ENCODE measurements around the gene THSD8.
A peak's percentile ranks its signal among the peaks of the same experiment; 100 is the strongest.

The THSD8 gene

DNA sequence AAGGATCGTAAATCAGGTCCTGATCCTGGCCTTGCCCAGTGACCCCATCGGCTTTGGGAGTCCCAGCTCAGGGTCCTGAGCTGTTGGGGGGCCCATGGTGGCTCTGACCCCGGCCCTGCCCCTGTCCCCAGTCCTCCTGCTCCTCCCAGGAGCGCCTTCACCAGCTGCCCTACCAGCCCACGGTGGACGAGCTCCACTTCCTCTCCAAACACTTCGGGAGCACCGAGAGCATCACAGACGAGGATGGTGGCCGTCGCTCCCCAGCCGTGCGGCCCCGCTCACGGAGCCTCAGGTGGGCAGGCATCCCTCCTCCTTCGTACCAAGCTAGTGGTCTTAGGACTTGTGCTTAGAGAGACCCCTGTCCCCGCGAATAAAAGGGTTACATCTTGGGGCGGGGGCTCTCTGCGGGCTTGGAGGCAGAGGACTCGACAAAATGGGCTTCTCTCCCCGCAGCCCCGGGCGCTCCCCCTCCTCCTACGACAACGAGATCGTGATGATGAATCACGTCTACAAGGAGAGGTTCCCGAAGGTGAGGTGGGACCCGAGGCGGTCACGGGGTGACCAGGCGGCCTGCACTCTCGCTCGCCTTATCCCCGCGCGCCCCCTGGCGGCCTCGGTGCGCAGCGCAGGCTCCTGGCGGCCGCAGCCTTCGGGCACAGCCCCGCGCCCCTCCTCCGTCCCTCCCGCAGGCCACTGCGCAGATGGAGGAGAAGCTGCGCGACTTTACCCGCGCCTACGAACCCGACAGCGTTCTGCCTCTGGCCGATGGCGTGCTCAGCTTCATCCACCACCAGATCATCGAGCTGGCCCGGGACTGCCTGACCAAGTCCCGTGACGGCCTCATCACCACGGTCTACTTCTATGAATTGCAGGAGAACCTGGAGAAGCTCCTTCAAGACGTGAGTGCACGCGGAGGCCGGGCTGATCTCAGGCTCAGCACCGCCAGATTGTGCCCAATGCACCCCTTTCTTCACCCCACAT is 45.6 kb downstream of the THSD8 start (continued):
- TF ChIP-seq, protein P1, sequence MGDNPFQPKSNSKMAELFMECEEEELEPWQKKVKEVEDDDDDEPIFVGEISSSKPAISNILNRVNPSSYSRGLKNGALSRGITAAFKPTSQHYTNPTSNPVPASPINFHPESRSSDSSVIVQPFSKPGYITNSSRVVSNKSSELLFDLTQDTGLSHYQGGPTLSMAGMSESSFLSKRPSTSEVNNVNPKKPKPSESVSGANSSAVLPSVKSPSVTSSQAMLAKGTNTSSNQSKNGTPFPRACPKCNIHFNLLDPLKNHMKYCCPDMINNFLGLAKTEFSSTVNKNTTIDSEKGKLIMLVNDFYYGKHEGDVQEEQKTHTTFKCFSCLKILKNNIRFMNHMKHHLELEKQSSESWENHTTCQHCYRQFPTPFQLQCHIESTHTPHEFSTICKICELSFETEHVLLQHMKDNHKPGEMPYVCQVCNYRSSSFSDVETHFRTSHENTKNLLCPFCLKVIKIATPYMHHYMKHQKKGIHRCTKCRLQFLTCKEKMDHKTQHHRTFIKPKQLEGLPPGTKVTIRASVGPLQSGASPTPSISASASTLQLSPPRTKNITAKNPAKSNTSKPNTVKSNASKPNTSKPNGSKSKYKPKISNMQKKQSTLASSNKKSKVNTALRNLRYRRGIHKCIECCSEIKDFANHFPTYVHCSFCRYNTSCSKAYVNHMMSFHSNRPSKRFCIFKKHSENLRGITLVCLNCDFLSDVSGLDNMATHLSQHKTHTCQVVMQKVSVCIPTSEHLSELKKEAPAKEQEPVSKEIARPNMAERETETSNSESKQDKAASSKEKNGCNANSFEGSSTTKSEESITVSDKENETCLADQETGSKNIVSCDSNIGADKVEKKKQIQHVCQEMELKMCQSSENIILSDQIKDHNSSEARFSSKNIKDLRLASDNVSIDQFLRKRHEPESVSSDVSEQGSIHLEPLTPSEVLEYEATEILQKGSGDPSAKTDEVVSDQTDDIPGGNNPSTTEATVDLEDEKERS (tag by site-specific recombination; IDR thresholded peaks at IDR 0.05) = no peak
- TF ChIP-seq ZSCAN23 (tag by site-specific recombination; IDR thresholded peaks at IDR 0.05) (no peak), ZNF354C (tag by site-specific recombination; IDR thresholded peaks at IDR 0.05; ENCODE audit: borderline replicate concordance, low read depth) (no peak), ZNF571 (tag by site-specific recombination; IDR thresholded peaks at IDR 0.05) (no peak), ZNF585B (tag by site-specific recombination; IDR thresholded peaks at IDR 0.05) (no peak), ZNF16 (tag by site-specific recombination; IDR thresholded peaks at IDR 0.05; ENCODE audit: low read depth) (no peak), ZNF561 (tag by site-specific recombination; IDR thresholded peaks at IDR 0.05; ENCODE audit: borderline replicate concordance) (peak; percentile 63; the same call in 1 of the 2 replicates), ZNF768 (tag by site-specific recombination; IDR thresholded peaks at IDR 0.05) (no peak), ZSCAN16 (tag by site-specific recombination; IDR thresholded peaks at IDR 0.05) (no peak), ZFP3 (tag by site-specific recombination; IDR thresholded peaks at IDR 0.05; ENCODE audit: low read depth) (no peak), ZNF350 (tag by site-specific recombination; IDR thresholded peaks at IDR 0.05) (no peak), GLI2 (tag by site-specific recombination; IDR thresholded peaks at IDR 0.05; ENCODE audit: borderline replicate concordance, low read depth) (no peak), ZNF555 (tag by site-specific recombination; conservative IDR thresholded peaks at IDR 0.05) (no peak), ZNF670 (tag by site-specific recombination; IDR thresholded peaks at IDR 0.05; ENCODE audit: low read depth) (no peak), ZNF610 (tag by site-specific recombination; IDR thresholded peaks at IDR 0.05; ENCODE audit: borderline replicate concordance) (no peak)
- TF ChIP-seq, protein P2, sequence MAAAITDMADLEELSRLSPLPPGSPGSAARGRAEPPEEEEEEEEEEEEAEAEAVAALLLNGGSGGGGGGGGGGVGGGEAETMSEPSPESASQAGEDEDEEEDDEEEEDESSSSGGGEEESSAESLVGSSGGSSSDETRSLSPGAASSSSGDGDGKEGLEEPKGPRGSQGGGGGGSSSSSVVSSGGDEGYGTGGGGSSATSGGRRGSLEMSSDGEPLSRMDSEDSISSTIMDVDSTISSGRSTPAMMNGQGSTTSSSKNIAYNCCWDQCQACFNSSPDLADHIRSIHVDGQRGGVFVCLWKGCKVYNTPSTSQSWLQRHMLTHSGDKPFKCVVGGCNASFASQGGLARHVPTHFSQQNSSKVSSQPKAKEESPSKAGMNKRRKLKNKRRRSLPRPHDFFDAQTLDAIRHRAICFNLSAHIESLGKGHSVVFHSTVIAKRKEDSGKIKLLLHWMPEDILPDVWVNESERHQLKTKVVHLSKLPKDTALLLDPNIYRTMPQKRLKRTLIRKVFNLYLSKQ (tag by site-specific recombination; IDR thresholded peaks at IDR 0.05; ENCODE audit: borderline replicate concordance) = no peak
- TF ChIP-seq, protein P3, sequence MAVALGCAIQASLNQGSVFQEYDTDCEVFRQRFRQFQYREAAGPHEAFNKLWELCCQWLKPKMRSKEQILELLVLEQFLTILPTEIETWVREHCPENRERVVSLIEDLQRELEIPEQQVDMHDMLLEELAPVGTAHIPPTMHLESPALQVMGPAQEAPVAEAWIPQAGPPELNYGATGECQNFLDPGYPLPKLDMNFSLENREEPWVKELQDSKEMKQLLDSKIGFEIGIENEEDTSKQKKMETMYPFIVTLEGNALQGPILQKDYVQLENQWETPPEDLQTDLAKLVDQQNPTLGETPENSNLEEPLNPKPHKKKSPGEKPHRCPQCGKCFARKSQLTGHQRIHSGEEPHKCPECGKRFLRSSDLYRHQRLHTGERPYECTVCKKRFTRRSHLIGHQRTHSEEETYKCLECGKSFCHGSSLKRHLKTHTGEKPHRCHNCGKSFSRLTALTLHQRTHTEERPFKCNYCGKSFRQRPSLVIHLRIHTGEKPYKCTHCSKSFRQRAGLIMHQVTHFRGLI (tag by site-specific recombination; IDR thresholded peaks at IDR 0.05) = no peak
- TF ChIP-seq, protein P4, sequence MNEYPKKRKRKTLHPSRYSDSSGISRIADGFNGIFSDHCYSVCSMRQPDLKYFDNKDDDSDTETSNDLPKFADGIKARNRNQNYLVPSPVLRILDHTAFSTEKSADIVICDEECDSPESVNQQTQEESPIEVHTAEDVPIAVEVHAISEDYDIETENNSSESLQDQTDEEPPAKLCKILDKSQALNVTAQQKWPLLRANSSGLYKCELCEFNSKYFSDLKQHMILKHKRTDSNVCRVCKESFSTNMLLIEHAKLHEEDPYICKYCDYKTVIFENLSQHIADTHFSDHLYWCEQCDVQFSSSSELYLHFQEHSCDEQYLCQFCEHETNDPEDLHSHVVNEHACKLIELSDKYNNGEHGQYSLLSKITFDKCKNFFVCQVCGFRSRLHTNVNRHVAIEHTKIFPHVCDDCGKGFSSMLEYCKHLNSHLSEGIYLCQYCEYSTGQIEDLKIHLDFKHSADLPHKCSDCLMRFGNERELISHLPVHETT (tag by site-specific recombination; IDR thresholded peaks at IDR 0.05) = no peak
- TF ChIP-seq, protein P5, sequence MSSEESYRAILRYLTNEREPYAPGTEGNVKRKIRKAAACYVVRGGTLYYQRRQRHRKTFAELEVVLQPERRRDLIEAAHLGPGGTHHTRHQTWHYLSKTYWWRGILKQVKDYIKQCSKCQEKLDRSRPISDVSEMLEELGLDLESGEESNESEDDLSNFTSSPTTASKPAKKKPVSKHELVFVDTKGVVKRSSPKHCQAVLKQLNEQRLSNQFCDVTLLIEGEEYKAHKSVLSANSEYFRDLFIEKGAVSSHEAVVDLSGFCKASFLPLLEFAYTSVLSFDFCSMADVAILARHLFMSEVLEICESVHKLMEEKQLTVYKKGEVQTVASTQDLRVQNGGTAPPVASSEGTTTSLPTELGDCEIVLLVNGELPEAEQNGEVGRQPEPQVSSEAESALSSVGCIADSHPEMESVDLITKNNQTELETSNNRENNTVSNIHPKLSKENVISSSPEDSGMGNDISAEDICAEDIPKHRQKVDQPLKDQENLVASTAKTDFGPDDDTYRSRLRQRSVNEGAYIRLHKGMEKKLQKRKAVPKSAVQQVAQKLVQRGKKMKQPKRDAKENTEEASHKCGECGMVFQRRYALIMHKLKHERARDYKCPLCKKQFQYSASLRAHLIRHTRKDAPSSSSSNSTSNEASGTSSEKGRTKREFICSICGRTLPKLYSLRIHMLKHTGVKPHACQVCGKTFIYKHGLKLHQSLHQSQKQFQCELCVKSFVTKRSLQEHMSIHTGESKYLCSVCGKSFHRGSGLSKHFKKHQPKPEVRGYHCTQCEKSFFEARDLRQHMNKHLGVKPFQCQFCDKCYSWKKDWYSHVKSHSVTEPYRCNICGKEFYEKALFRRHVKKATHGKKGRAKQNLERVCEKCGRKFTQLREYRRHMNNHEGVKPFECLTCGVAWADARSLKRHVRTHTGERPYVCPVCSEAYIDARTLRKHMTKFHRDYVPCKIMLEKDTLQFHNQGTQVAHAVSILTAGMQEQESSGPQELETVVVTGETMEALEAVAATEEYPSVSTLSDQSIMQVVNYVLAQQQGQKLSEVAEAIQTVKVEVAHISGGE (tag by site-specific recombination; conservative IDR thresholded peaks at IDR 0.05; ENCODE audit: low read depth) = no peak
- TF ChIP-seq, protein P6, sequence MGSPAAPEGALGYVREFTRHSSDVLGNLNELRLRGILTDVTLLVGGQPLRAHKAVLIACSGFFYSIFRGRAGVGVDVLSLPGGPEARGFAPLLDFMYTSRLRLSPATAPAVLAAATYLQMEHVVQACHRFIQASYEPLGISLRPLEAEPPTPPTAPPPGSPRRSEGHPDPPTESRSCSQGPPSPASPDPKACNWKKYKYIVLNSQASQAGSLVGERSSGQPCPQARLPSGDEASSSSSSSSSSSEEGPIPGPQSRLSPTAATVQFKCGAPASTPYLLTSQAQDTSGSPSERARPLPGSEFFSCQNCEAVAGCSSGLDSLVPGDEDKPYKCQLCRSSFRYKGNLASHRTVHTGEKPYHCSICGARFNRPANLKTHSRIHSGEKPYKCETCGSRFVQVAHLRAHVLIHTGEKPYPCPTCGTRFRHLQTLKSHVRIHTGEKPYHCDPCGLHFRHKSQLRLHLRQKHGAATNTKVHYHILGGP (tag by site-specific recombination; IDR thresholded peaks at IDR 0.05) = no peak
- TF ChIP-seq, protein P7, sequence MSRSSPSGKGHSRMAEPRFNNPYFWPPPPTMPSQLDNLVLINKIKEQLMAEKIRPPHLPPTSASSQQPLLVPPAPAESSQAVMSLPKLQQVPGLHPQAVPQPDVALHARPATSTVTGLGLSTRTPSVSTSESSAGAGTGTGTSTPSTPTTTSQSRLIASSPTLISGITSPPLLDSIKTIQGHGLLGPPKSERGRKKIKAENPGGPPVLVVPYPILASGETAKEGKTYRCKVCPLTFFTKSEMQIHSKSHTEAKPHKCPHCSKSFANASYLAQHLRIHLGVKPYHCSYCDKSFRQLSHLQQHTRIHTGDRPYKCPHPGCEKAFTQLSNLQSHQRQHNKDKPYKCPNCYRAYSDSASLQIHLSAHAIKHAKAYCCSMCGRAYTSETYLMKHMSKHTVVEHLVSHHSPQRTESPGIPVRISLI (tag by site-specific recombination; IDR thresholded peaks at IDR 0.05) = no peak
- TF ChIP-seq, protein P8, sequence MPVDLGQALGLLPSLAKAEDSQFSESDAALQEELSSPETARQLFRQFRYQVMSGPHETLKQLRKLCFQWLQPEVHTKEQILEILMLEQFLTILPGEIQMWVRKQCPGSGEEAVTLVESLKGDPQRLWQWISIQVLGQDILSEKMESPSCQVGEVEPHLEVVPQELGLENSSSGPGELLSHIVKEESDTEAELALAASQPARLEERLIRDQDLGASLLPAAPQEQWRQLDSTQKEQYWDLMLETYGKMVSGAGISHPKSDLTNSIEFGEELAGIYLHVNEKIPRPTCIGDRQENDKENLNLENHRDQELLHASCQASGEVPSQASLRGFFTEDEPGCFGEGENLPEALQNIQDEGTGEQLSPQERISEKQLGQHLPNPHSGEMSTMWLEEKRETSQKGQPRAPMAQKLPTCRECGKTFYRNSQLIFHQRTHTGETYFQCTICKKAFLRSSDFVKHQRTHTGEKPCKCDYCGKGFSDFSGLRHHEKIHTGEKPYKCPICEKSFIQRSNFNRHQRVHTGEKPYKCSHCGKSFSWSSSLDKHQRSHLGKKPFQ (tag by site-specific recombination; IDR thresholded peaks at IDR 0.05) = no peak
